Fibroblast of peridontal ligament (primary cell): Measurements from ENCODE around the gene ADCY2.

Experiments used
- DNase-seq: peaks from one replicate; pipeline ENCODE4 v3.0.0-alpha.2; 2010; ENCODE audit errors: extremely low read depth

Gene ADCY2

GRCh38 chr5:7742241-7742656 lies 346.3 kb downstream of the ADCY2 start:
- DNase-seq, result no peak

- DNase-seq, result peak; percentile 73
These were observed 350.1 kb downstream of the ADCY2 start for GRCh38 chr5:7745882-7746610.

- DNase-seq, result no peak
These were observed 351.8 kb downstream of the ADCY2 start for GRCh38 chr5:7747728-7748127.

- no peak for DNase-seq
These were observed 353.7 kb downstream of the ADCY2 start for GRCh38 chr5:7749626-7750025.

- DNase-seq, result no peak
These were observed 355.9 kb downstream of the ADCY2 start for GRCh38 chr5:7751874-7752273.

- no peak for DNase-seq
These were observed 357.2 kb downstream of the ADCY2 start for GRCh38 chr5:7753181-7753580.

GRCh38 chr5:7753596-7753995 lies 357.7 kb downstream of the ADCY2 start:
- DNase-seq, result no peak

GRCh38 chr5:7754490-7754889 lies 358.6 kb downstream of the ADCY2 start:
- no peak for DNase-seq

- no peak for DNase-seq
These were observed 359.2 kb downstream of the ADCY2 start for GRCh38 chr5:7754997-7755596.

- no peak for DNase-seq
These were observed 360.0 kb downstream of the ADCY2 start for GRCh38 chr5:7755958-7756357.

GRCh38 chr5:7756453-7756852 lies 360.5 kb downstream of the ADCY2 start:
- no peak for DNase-seq

- no peak for DNase-seq
These were observed 363.4 kb downstream of the ADCY2 start for GRCh38 chr5:7759257-7759871.

- DNase-seq, result no peak
These were observed 364.1 kb downstream of the ADCY2 start for GRCh38 chr5:7759951-7760580.

GRCh38 chr5:7762267-7762666 lies 366.3 kb downstream of the ADCY2 start:
- DNase-seq, result no peak

GRCh38 chr5:7763621-7764072 lies 367.7 kb downstream of the ADCY2 start:
- DNase-seq, result no peak

- DNase-seq, result no peak
These were observed 368.5 kb downstream of the ADCY2 start for GRCh38 chr5:7764452-7764851.

GRCh38 chr5:7770436-7770835 lies 374.5 kb downstream of the ADCY2 start:
- no peak for DNase-seq

- DNase-seq, result no peak
These were observed 376.2 kb downstream of the ADCY2 start for GRCh38 chr5:7772141-7772540.

GRCh38 chr5:7773178-7773577 lies 377.2 kb downstream of the ADCY2 start:
- DNase-seq, result no peak

- DNase-seq, result no peak
These were observed 380.5 kb downstream of the ADCY2 start for GRCh38 chr5:7776442-7776841.

GRCh38 chr5:7779019-7780005 lies 383.4 kb downstream of the ADCY2 start:
- DNase-seq, result no peak
